Endothelial cell of umbilical vein (primary cell): ENCODE results near the gene FGF19. TPM values are rescaled to one million over a fixed set of nuclear protein-coding genes. Genes with fewer than 3 reads are reported as not detected.

ENCODE experiments used
- BruUV-seq: library from RNA; stranded (reverse); fragments of 400-500 nt; replicated peaks from 2 replicates; lab custom pipeline; 2021; lab: Mats Ljungman, UMichigan
- CTCF ChIA-PET: fragments of 300-600, 350-600 bp; sonication (Branson Sonifier 250); formaldehyde crosslinking; loops from one replicate; lab custom pipeline; 2021; ENCODE audit warnings: antibody characterized with exemption, inconsistent platforms; lab: Charles Lee
- POLR2A ChIA-PET: fragments of 300-600, 350-600 bp; sonication (Branson Sonifier 250); formaldehyde crosslinking; loops from one replicate; lab custom pipeline; 2021; ENCODE audit warnings: antibody characterized with exemption, inconsistent platforms; lab: Charles Lee
- DNase-seq: peaks from one replicate; pipeline ENCODE4 v3.0.0-alpha.2; 2011; ENCODE audit warnings: low read depth, low spot score
- FAIRE-seq: peaks from 2 replicates; lab custom pipeline; 2011; peaks lifted over from hg19 to GRCh38; lab: Jason Lieb, UNC
- H2AFZ ChIP-seq: 2 replicates; pipeline ENCODE4 v1.6.0; 2012; ENCODE audit warnings: low read depth, low read length, control low read depth, inconsistent platforms
- H3K27ac ChIP-seq: 2 replicates; pipeline ENCODE4 v1.5.1; 2011; ENCODE audit warnings: low read depth, mild to moderate bottlenecking, control low read depth, low read length, moderate library complexity; ENCODE audit not compliant: insufficient read depth
- H3K27me3 ChIP-seq, 2 experiments: 2 replicates each; pipeline versions ENCODE4 v1.6.0 to v1.6.1; 2011; ENCODE audit warnings: low read length in 2 of 2, mixed read lengths in 1 of 2; ENCODE audit not compliant: control insufficient read depth in 2 of 2, insufficient read depth in 2 of 2
- H3K36me3 ChIP-seq, 2 experiments: 2 replicates in 1 of 2; 3 replicates in 1 of 2; pipeline ENCODE4 v1.5.1; 2011; ENCODE audit warnings: low read length in 2 of 2, mild to moderate bottlenecking in 1 of 2, moderate library complexity in 1 of 2; ENCODE audit not compliant: control insufficient read depth in 2 of 2, insufficient read depth in 2 of 2; ENCODE audit errors: extremely low read depth in 1 of 2
- H3K4me1 ChIP-seq: 3 replicates; pipeline ENCODE4 v1.5.1; 2011; ENCODE audit warnings: mild to moderate bottlenecking, low read length; ENCODE audit not compliant: control insufficient read depth, insufficient read depth; ENCODE audit errors: extremely low read depth
- H3K4me2 ChIP-seq: 2 replicates; pipeline ENCODE4 v1.6.1; 2011; ENCODE audit warnings: low read length, control low read depth, mixed read lengths; ENCODE audit not compliant: insufficient read depth
- H3K4me3 ChIP-seq, 3 experiments: fragments of 200-600 bp in 1 of 3; sonication (generic), shearing (Covaris generic) in 1 of 3; replicated peaks in 1 of 3; 2 replicates each; pipeline ENCODE4 v1.5.1; 2011 to 2016; ENCODE audit warnings: control low read depth in 3 of 3, low read length in 3 of 3, mild to moderate bottlenecking in 2 of 3, inconsistent platforms in 1 of 3, low read depth in 1 of 3, moderate library complexity in 1 of 3; ENCODE audit not compliant: insufficient read depth in 1 of 3
- H3K79me2 ChIP-seq: 2 replicates; pipeline ENCODE4 v1.6.0; 2012; ENCODE audit warnings: low read length, inconsistent platforms; ENCODE audit not compliant: control insufficient read depth, insufficient read depth
- H3K9ac ChIP-seq: replicated peaks from 2 replicates; pipeline ENCODE3; 2011; ENCODE audit warnings: low read length, control low read depth; ENCODE audit not compliant: insufficient read depth; ENCODE audit errors: extremely low read depth
- H3K9me1 ChIP-seq: replicated peaks from 3 replicates; pipeline ENCODE4 v1.6.0; 2011; ENCODE audit warnings: mild to moderate bottlenecking, low read length; ENCODE audit not compliant: control insufficient read depth, insufficient read depth; ENCODE audit errors: extremely low read depth
- H3K9me3 ChIP-seq: replicated peaks from 2 replicates; pipeline ENCODE4 v1.5.1; 2012; ENCODE audit warnings: low read length, inconsistent platforms; ENCODE audit not compliant: control insufficient read depth, insufficient read depth
- H4K20me1 ChIP-seq: replicated peaks from 2 replicates; pipeline ENCODE3; 2011; ENCODE audit warnings: mild to moderate bottlenecking, low read length; ENCODE audit not compliant: control insufficient read depth, insufficient read depth; ENCODE audit errors: extremely low read depth
- CTCF ChIP-seq, 2 donors: IDR thresholded peaks; 1 replicate in 1 of 2; 2 replicates in 1 of 2; pipeline ENCODE4 v1.5.1; 2011; ENCODE audit warnings: low read length in 2 of 2, mild to moderate bottlenecking in 2 of 2, moderate library complexity in 2 of 2, control low read depth in 1 of 2, inconsistent platforms in 1 of 2, low read depth in 1 of 2; ENCODE audit not compliant: insufficient read depth in 1 of 2; ENCODE audit errors: extremely low read depth in 1 of 2
- EZH2 ChIP-seq: IDR thresholded peaks from 2 replicates; pipeline ENCODE4 v1.6.1; 2012; ENCODE audit warnings: borderline replicate concordance, low read depth, mild to moderate bottlenecking, moderate library complexity, low read length, inconsistent platforms; ENCODE audit not compliant: severe bottlenecking
- FOS ChIP-seq: IDR thresholded peaks from 2 replicates; pipeline ENCODE4 v1.6.1; 2011; ENCODE audit warnings: mild to moderate bottlenecking, low read length, moderate library complexity, borderline replicate concordance; ENCODE audit not compliant: insufficient read depth
- GATA2 ChIP-seq: IDR thresholded peaks from 2 replicates; pipeline ENCODE4 v1.7.0; 2011; ENCODE audit warnings: low read depth, mild to moderate bottlenecking, moderate library complexity, mixed read lengths, low read length; ENCODE audit not compliant: insufficient read length, insufficient read depth
- JUN ChIP-seq: IDR thresholded peaks from 2 replicates; pipeline ENCODE4 v1.6.1; 2011; ENCODE audit warnings: borderline replicate concordance, low read depth; ENCODE audit not compliant: insufficient read length, insufficient read depth
- MAX ChIP-seq: IDR thresholded peaks from 2 replicates; pipeline ENCODE4 v1.6.1; 2011; ENCODE audit not compliant: insufficient read depth, insufficient read length
- MYC ChIP-seq: IDR thresholded peaks from one replicate; pipeline ENCODE4 v1.6.1; 2011; ENCODE audit warnings: mild to moderate bottlenecking, low read depth, low read length
- POLR2A ChIP-seq: IDR thresholded peaks from 2 replicates; pipeline ENCODE4 v1.6.1; 2012; ENCODE audit warnings: low read depth, mild to moderate bottlenecking, control low read depth, low read length
- POLR2AphosphoS5 ChIP-seq: IDR thresholded peaks from 2 replicates; pipeline ENCODE4 v1.6.1; 2012; ENCODE audit warnings: low read depth, mild to moderate bottlenecking, control low read depth, low read length, moderate library complexity; ENCODE audit not compliant: insufficient read depth
- dilution Hi-C: fragments of 300-500 bp; cut with MboI; formaldehyde crosslinking; loops from one replicate; pipeline ENCODE4 v1.15.0; 2019; ENCODE audit warnings: low sequenced_read_pairs; ENCODE audit not compliant: extremely low pct_ligation_motif_present
- intact Hi-C: fragments of 100-400 bp; cut with micrococcal nuclease; formaldehyde crosslinking; loops from one replicate; pipeline ENCODE4 v1.10.0; 2022
- polyA plus RNA-seq, 4 experiments: library from polyadenylated mRNA; depleted of rRNA in 3 of 4; stranded (reverse) in 3 of 4; unstranded in 1 of 4; fragments of >200 nt; gene quantifications; 2 replicates each; pipeline versions ENCODE4 v1.2.1 to v1.2.3, GENCODE V29; 2011 to 2012; ENCODE audit warnings: missing spikeins in 1 of 4
- total RNA-seq: library from RNA; stranded (reverse); gene quantifications from 2 replicates; pipeline ENCODE4 v1.2.3, GENCODE V29; 2021

The FGF19 gene
- total and polyA plus RNA-seq, 2 donors (not counting 3 experiments of a cell fraction or from before 2014, with no cell fraction given): 0.03 TPM; not detected in 1

DNA sequence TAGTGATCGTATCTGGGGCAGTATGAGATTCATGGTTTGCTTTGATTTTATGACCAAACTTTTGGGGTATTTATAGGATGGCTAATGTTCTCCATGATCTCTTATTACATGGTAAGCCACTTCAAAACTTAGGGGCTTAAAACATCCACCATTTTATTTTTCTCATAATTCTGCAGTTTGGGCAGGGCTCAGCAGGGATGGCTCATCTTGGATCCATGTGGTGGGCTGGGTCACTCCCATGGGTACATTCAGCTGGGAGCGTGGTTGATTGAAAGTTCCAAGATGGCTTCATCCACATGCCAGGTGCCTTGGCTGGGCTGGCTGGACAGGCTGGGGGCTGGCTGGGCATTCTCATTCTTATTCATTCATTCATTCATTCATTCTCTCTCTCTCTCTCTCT is 30.5 kb upstream of the FGF19 start:
- H2AFZ ChIP-seq: no peak overlapping the region
- H3K79me2 ChIP-seq: no peaks in the 10 kb centered on the region
- BruUV-seq: no TSS peak
- FAIRE-seq: no peak
- dilution Hi-C loops: no loop called here
- no peaks in the 10 kb centered on the region for H3K9me1 ChIP-seq
- H3K4me2 ChIP-seq: no peak overlapping the region
- no peaks in the 10 kb centered on the region for H4K20me1 ChIP-seq
- H3K4me3 ChIP-seq: no peak overlapping the region
- H3K27ac ChIP-seq: no peak overlapping the region
- no peaks in the 10 kb centered on the region for H3K9me3 ChIP-seq
- DNase-seq: no peak
- no peaks in the 10 kb centered on the region for H3K36me3 ChIP-seq
- H3K9ac ChIP-seq: no peak overlapping the region
- ChIA-PET CTCF (no interaction called here), POLR2A (no interaction called here)
- TF ChIP-seq POLR2A: no peak
- TF ChIP-seq GATA2: no peak
- TF ChIP-seq EZH2: no peak
- TF ChIP-seq CTCF (IDR thresholded peaks at IDR 0.05; ENCODE audit: extremely low read depth in 1 of 2, insufficient read depth in 1 of 2, low read depth in 1 of 2, low read length in 2 of 2): no peak
- no peak for TF ChIP-seq MAX
- no peak for TF ChIP-seq JUN
- TF ChIP-seq MYC: no peak
- TF ChIP-seq POLR2AphosphoS5: no peak
- TF ChIP-seq FOS: no peak
- intact Hi-C loops: no loop called here
- no peaks in the 10 kb centered on the region for H3K4me1 ChIP-seq
- H3K27me3 ChIP-seq: no peaks in the 10 kb centered on the region
